Gastrocnemius medialis (tissue), 4 donors: ENCODE measurements around the gene PARM1.

Experiments
- POLR2A ChIP-seq, 2 donors: fragments of 450-650 bp; IDR thresholded peaks; one replicate each; pipeline ENCODE4 v1.6.1; 2017; ENCODE audit warnings: antibody characterized with exemption in 2 of 2, mild to moderate bottlenecking in 2 of 2, moderate library complexity in 2 of 2
- TF ChIP-seq, protein P1 (sequence below), 5 experiments: fragments of 450-650 bp in 3 of 5; fragments of 200-600 bp in 2 of 5; sonication (generic) in 2 of 5; IDR thresholded peaks in 4 of 5; conservative IDR thresholded peaks in 1 of 5; 1 replicate in 4 of 5; 2 replicates in 1 of 5; pipeline ENCODE4 v1.5.1; 2016 to 2019; ENCODE audit warnings: antibody characterized with exemption in 5 of 5, mild to moderate bottlenecking in 3 of 5, moderate library complexity in 3 of 5

DNA sequence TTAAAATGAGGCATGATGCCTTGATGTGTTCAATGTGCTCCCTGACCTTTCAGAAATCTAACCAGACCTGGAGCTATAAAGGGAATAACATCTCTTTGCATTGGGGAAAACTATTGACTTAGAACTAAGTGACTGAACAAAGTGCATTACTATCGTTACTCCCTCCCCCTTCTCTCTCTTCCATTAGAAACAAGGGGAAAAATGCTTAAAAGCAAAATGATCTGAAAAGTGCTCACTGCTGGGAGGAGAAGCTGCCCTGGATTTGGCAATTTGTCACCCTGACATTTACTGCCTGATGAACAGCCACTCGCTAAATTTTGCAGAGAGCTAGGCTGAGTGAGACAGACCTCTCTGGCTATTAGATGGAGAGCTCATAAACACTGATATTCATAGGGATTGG lies 48.6 kb upstream of the PARM1 start:
- TF ChIP-seq, protein P1, sequence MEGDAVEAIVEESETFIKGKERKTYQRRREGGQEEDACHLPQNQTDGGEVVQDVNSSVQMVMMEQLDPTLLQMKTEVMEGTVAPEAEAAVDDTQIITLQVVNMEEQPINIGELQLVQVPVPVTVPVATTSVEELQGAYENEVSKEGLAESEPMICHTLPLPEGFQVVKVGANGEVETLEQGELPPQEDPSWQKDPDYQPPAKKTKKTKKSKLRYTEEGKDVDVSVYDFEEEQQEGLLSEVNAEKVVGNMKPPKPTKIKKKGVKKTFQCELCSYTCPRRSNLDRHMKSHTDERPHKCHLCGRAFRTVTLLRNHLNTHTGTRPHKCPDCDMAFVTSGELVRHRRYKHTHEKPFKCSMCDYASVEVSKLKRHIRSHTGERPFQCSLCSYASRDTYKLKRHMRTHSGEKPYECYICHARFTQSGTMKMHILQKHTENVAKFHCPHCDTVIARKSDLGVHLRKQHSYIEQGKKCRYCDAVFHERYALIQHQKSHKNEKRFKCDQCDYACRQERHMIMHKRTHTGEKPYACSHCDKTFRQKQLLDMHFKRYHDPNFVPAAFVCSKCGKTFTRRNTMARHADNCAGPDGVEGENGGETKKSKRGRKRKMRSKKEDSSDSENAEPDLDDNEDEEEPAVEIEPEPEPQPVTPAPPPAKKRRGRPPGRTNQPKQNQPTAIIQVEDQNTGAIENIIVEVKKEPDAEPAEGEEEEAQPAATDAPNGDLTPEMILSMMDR (IDR thresholded peaks at IDR 0.05 in 4 of 5, conservative IDR thresholded peaks at IDR 0.05 in 1 of 5) = no peak
- TF ChIP-seq POLR2A (IDR thresholded peaks at IDR 0.05) = no peak
